Smooth muscle cell (in vitro differentiated cells): ENCODE results near the gene THAP7. TPM values are rescaled to one million over a fixed set of nuclear protein-coding genes. Genes with fewer than 3 reads are reported as not detected.

Source experiments
- DNase-seq: peaks from one replicate; lab custom pipeline; 2025; ENCODE audit not compliant: unreplicated experiment; lab: John Stamatoyannopoulos, UW
- H2AFZ ChIP-seq: fragments of 200-600 bp; sonication (generic); 2 replicates; pipeline ENCODE4 v1.6.0; 2016; ENCODE audit warnings: antibody characterized with exemption, low read depth, mild to moderate bottlenecking
- H3F3A ChIP-seq: fragments of 200-600 bp; sonication (generic); 2 replicates; pipeline ENCODE4 v1.6.0; 2017; ENCODE audit warnings: antibody characterized with exemption, low read depth
- H3K27ac ChIP-seq: fragments of 200-600 bp; sonication (generic); 2 replicates; pipeline ENCODE4 v1.5.1; 2016; ENCODE audit warnings: low read depth, mild to moderate bottlenecking
- H3K27me3 ChIP-seq: fragments of 200-600 bp; sonication (generic); 2 replicates; pipeline ENCODE4 v1.6.1; 2016; ENCODE audit warnings: low read depth, mild to moderate bottlenecking
- H3K36me3 ChIP-seq: fragments of 200-600 bp; sonication (generic); 2 replicates; pipeline ENCODE4 v1.5.1; 2016; ENCODE audit warnings: low read depth
- H3K4me1 ChIP-seq: fragments of 200-600 bp; sonication (generic); 2 replicates; pipeline ENCODE4 v1.5.1; 2016; ENCODE audit warnings: low read depth
- H3K4me2 ChIP-seq: fragments of 200-600 bp; sonication (generic); 2 replicates; pipeline ENCODE4 v1.6.0; 2016; ENCODE audit warnings: mild to moderate bottlenecking
- H3K4me3 ChIP-seq: fragments of 200-600 bp; sonication (generic); 2 replicates; pipeline ENCODE4 v1.5.1; 2016; ENCODE audit warnings: mild to moderate bottlenecking
- H3K79me2 ChIP-seq: fragments of 200-600 bp; sonication (generic); 2 replicates; pipeline ENCODE4 v1.6.0; 2016; ENCODE audit warnings: low read depth, mild to moderate bottlenecking
- H3K9ac ChIP-seq: fragments of 200-600 bp; sonication (generic); 2 replicates; pipeline ENCODE4 v1.6.0; 2016; ENCODE audit warnings: low read depth
- H3K9me3 ChIP-seq: fragments of 200-600 bp; sonication (generic); replicated peaks from 2 replicates; pipeline ENCODE4 v1.5.1; 2016; ENCODE audit warnings: low read depth
- H4K20me1 ChIP-seq: fragments of 200-600 bp; sonication (generic); 2 replicates; pipeline ENCODE4 v1.6.0; 2016; ENCODE audit warnings: low read depth
- CTCF ChIP-seq: fragments of 200-600 bp; sonication (generic); IDR thresholded peaks from 2 replicates; pipeline ENCODE4 v1.5.1; 2017; ENCODE audit warnings: borderline replicate concordance, mild to moderate bottlenecking, antibody characterized with exemption; ENCODE audit not compliant: insufficient read depth, poor library complexity, severe bottlenecking
- WGBS: methylation state at CpG from one replicate; pipeline ENCODE4 v1.1.7; 2016; ENCODE audit warnings: low lambda C conversion rate; 5-methylcytosine and 5-hydroxymethylcytosine counted together
- polyA plus RNA-seq: library from polyadenylated mRNA; unstranded; fragments of >200 nt; fragmentation: Nextera tagmentation; extraction: Ambion mirVana; gene quantifications from 2 replicates; pipeline ENCODE4 v1.2.1, GENCODE V29; 2016
- total RNA-seq: library from RNA; depleted of rRNA; stranded (reverse); fragments of >200 nt; gene quantifications from 2 replicates; pipeline ENCODE4 v1.2.3, GENCODE V29; 2014

THAP7 gene
- total and polyA plus RNA-seq, 2 experiments from 2014 or later, result 26.8 to 28.0 TPM

GRCh38 chr22:20963201-20964052, 38.5 kb downstream of the THAP7 start:
- no peaks in the 10 kb centered on the region for H3K36me3 ChIP-seq
- no peak for DNase-seq
- H4K20me1 ChIP-seq, result no peaks in the 10 kb centered on the region
- no peaks in the 10 kb centered on the region for H3K9me3 ChIP-seq
- peaks cover 12% of the 10 kb centered on the region for H3K4me1 ChIP-seq
- H3K4me2 ChIP-seq, result no peak overlapping the region
- WGBS, result 84% methylated on average over 7 of the region's 7 CpGs
- no peak overlapping the region for H2AFZ ChIP-seq
- H3K27me3 ChIP-seq, result peaks cover 28% of the 10 kb centered on the region
- H3K4me3 ChIP-seq, result no peak overlapping the region
- H3F3A ChIP-seq, result no peaks in the 10 kb centered on the region
- no peak overlapping the region for H3K27ac ChIP-seq
- no peak overlapping the region for H3K9ac ChIP-seq
- no peaks in the 10 kb centered on the region for H3K79me2 ChIP-seq
- TF ChIP-seq CTCF, result no peak

GRCh38 chr22:20962491-20962945, 39.4 kb downstream of the THAP7 start:
- Histone ChIP-seq H3K9me3 (no peaks in the 10 kb centered on the region), H3K27me3 (peaks cover 28% of the 10 kb centered on the region), H3K9ac (no peak overlapping the region), H3F3A (no peaks in the 10 kb centered on the region), H3K4me1 (peaks cover 12% of the 10 kb centered on the region), H2AFZ (no peak overlapping the region), H3K4me2 (no peak overlapping the region), H3K36me3 (no peaks in the 10 kb centered on the region), H4K20me1 (no peaks in the 10 kb centered on the region), H3K27ac (no peak overlapping the region), H3K4me3 (no peak overlapping the region), H3K79me2 (no peaks in the 10 kb centered on the region)
- WGBS, result 98% methylated on average over 6 of the region's 6 CpGs
- no peak for TF ChIP-seq CTCF
- no peak for DNase-seq

- H4K20me1 ChIP-seq, result peaks cover 12% of the 10 kb centered on the region
- WGBS, result 93% methylated on average over 4 of the region's 4 CpGs
- peaks cover 11% of the 10 kb centered on the region for H3K4me1 ChIP-seq
- H3K79me2 ChIP-seq, result no peaks in the 10 kb centered on the region
- H3K27ac ChIP-seq, result no peak overlapping the region
- H3K36me3 ChIP-seq, result no peaks in the 10 kb centered on the region
- no peak overlapping the region for H3K9ac ChIP-seq
- no peaks in the 10 kb centered on the region for H3K9me3 ChIP-seq
- H3K4me2 ChIP-seq, result no peak overlapping the region
- H3F3A ChIP-seq, result no peaks in the 10 kb centered on the region
- no peak overlapping the region for H2AFZ ChIP-seq
- no peak for TF ChIP-seq CTCF
- no peak overlapping the region for H3K4me3 ChIP-seq
- peaks cover 21% of the 10 kb centered on the region for H3K27me3 ChIP-seq
- DNase-seq, result no peak
Measured at GRCh38 chr22:20960609-20961008, 41.3 kb downstream of the THAP7 start.
